Umbilical cord (tissue), 2 donors: ENCODE measurements around the gene CREB3L1. TPM values are rescaled to one million over a fixed set of nuclear protein-coding genes. Genes with fewer than 3 reads are reported as not detected.
A peak's percentile ranks its signal among the peaks of the same experiment; 100 is the strongest.

ENCODE experiments used
- DNase-seq: peaks from one replicate; pipeline ENCODE4 v3.0.0-alpha.2; 2015; ENCODE audit warnings: low spot score
- total RNA-seq: library from RNA; depleted of rRNA; stranded (reverse); fragments of >200 nt; gene quantifications from one replicate; pipeline ENCODE4 v1.2.3, GENCODE V29; 2014; ENCODE audit warnings: low replicate concordance; ENCODE audit not compliant: insufficient read depth

CREB3L1 gene
- total RNA-seq, 1 donor from 2014 or later: 23.4 TPM

GRCh38 chr11:46321757-46322156 is 44.3 kb downstream of the CREB3L1 start:
- DNase-seq: no peak

GRCh38 chr11:46322759-46323158 is 45.3 kb downstream of the CREB3L1 start:
- no peak for DNase-seq

GRCh38 chr11:46326813-46327416 is 49.5 kb downstream of the CREB3L1 start:
- DNase-seq: no peak

- no peak for DNase-seq
Measured at GRCh38 chr11:46327829-46328228, 50.4 kb downstream of the CREB3L1 start.

GRCh38 chr11:46330154-46330553 is 52.7 kb downstream of the CREB3L1 start:
- no peak for DNase-seq

- DNase-seq: no peak
Measured at GRCh38 chr11:46330563-46331281, 53.3 kb downstream of the CREB3L1 start.

- no peak for DNase-seq
Measured at GRCh38 chr11:46331282-46331984, 54.0 kb downstream of the CREB3L1 start.

- DNase-seq: no peak
Measured at GRCh38 chr11:46332093-46332567, 54.7 kb downstream of the CREB3L1 start.

- no peak for DNase-seq
Measured at GRCh38 chr11:46332568-46333393, 55.3 kb downstream of the CREB3L1 start.

GRCh38 chr11:46333394-46333947 is 56.0 kb downstream of the CREB3L1 start:
- DNase-seq: no peak

- no peak for DNase-seq
Measured at GRCh38 chr11:46334211-46334610, 56.7 kb downstream of the CREB3L1 start.

GRCh38 chr11:46335271-46335670 is 57.8 kb downstream of the CREB3L1 start:
- DNase-seq: no peak

- no peak for DNase-seq
Measured at GRCh38 chr11:46335890-46336562, 58.6 kb downstream of the CREB3L1 start.

- DNase-seq: no peak
Measured at GRCh38 chr11:46336563-46337180, 59.2 kb downstream of the CREB3L1 start.

- DNase-seq: no peak
Measured at GRCh38 chr11:46337626-46338345, 60.3 kb downstream of the CREB3L1 start.

- peak; percentile 76 for DNase-seq
Measured at GRCh38 chr11:46338636-46338987, 61.1 kb downstream of the CREB3L1 start.

GRCh38 chr11:46338988-46339666 is 61.7 kb downstream of the CREB3L1 start:
- DNase-seq: peak; percentile 72

- DNase-seq: peak; percentile 95
Measured at GRCh38 chr11:46339816-46340215, 62.4 kb downstream of the CREB3L1 start.

- no peak for DNase-seq
Measured at GRCh38 chr11:46341454-46341853, 64.0 kb downstream of the CREB3L1 start.
